Spinal cord (tissue), 10 donors: ENCODE measurements around the gene AQP2. TPM values are rescaled to one million over a fixed set of nuclear protein-coding genes. Genes with fewer than 3 reads are reported as not detected.

Experiments used
- DNase-seq, 6 donors: peaks; one replicate each; pipeline versions ENCODE4 v3.0.0 to v3.0.0-alpha.2; 2013 to 2015; ENCODE audit warnings: low spot score in 6 of 6, low read depth in 4 of 6
- H3K27ac ChIP-seq: one replicate; pipeline ENCODE4 v1.5.1; 2013; ENCODE audit warnings: low read depth, low read length, control low read depth
- H3K27me3 ChIP-seq: one replicate; pipeline ENCODE4 v1.6.1; 2013; ENCODE audit warnings: low read length; ENCODE audit not compliant: control insufficient read depth, insufficient read depth
- H3K36me3 ChIP-seq: one replicate; pipeline ENCODE4 v1.6.1; 2013; ENCODE audit warnings: low read length; ENCODE audit not compliant: control insufficient read depth, insufficient read depth
- H3K4me1 ChIP-seq: one replicate; pipeline ENCODE4 v1.6.1; 2013; ENCODE audit warnings: low read length; ENCODE audit not compliant: control insufficient read depth, insufficient read depth
- H3K4me3 ChIP-seq: one replicate; pipeline ENCODE4 v1.5.1; 2013; ENCODE audit warnings: low read depth, low read length, control low read depth
- H3K9me3 ChIP-seq: one replicate; pipeline ENCODE4 v1.6.1; 2013; ENCODE audit warnings: low read length; ENCODE audit not compliant: control insufficient read depth, insufficient read depth
- WGBS: methylation state at CpG from one replicate; pipeline ENCODE4 v1.1.5; 2013; ENCODE audit warnings: missing lambda C conversion rate; ENCODE audit not compliant: insufficient coverage; 5-methylcytosine and 5-hydroxymethylcytosine counted together
- polyA plus RNA-seq, 2 donors: library from polyadenylated mRNA; unstranded; fragments of 120-200 nt; gene quantifications; one replicate each; pipeline ENCODE4 v1.2.1, GENCODE V29; 2013; ENCODE audit not compliant: insufficient read length in 2 of 2
- total RNA-seq, 2 donors: library from RNA; depleted of rRNA in 1 of 2; stranded (reverse); fragments of 120-200 nt in 1 of 2; fragments of >200 nt in 1 of 2; gene quantifications; one replicate each; pipeline versions ENCODE4 v1.2.3 to v1.2.4, GENCODE V29; 2013 to 2014
- donor health status: healthy.

Gene AQP2
- total and polyA plus RNA-seq, 4 donors, result 0.44 to 0.47 TPM; not detected in 2

GRCh38 chr12:49974677-49975317 lies 24.3 kb downstream of the AQP2 start:
- Histone ChIP-seq H3K27ac (peak overlapping the region; percentile 51), H3K27me3 (peaks cover 2% of the 10 kb centered on the region), H3K36me3 (peaks cover 8% of the 10 kb centered on the region), H3K4me1 (peaks cover 84% of the 10 kb centered on the region), H3K9me3 (no peaks in the 10 kb centered on the region), H3K4me3 (no peak overlapping the region)
- WGBS, result 33% methylated on average over 8 of the region's 8 CpGs
- peak in 4 of 6 donors; percentile 57 to 88 (median 68) for DNase-seq

DNA sequence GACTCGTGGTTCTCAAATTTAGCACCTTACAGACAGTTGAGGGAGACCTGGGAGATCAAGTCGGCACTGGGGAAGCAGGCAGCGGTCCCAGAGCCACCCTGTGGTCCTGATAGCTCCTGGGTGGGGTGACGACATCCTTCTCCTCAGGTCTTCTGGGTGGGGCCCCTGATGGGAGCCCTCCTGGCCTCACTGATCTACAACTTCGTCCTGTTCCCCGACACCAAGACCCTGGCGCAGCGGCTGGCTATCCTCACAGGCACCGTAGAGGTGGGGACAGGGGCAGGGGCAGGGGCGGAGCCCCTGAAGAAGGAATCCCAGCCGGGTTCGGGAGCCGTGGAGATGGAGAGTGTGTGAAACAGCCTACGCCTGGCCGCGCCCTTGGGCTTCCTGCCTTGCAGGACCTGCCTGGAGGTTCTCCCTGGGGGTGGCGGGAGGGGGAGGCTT lies 24.8 kb downstream of the AQP2 start:
- Histone ChIP-seq H3K4me3 (no peak overlapping the region), H3K4me1 (peaks cover 78% of the 10 kb centered on the region), H3K9me3 (no peaks in the 10 kb centered on the region), H3K36me3 (peaks cover 8% of the 10 kb centered on the region), H3K27ac (peak overlapping the region; percentile 51), H3K27me3 (peaks cover 2% of the 10 kb centered on the region)
- DNase-seq, result no peak
- WGBS, result 50% methylated on average over 12 of the region's 17 CpGs

- no peak overlapping the region for H3K4me3 ChIP-seq
- H3K27me3 ChIP-seq, result no peaks in the 10 kb centered on the region
- no peaks in the 10 kb centered on the region for H3K9me3 ChIP-seq
- peaks cover 75% of the 10 kb centered on the region for H3K4me1 ChIP-seq
- peaks cover 8% of the 10 kb centered on the region for H3K36me3 ChIP-seq
- no peak for DNase-seq
- WGBS, result 70% methylated on average over 1 of the region's 2 CpGs
- H3K27ac ChIP-seq, result no peak overlapping the region
Observed at GRCh38 chr12:49976557-49976956, 26.0 kb downstream of the AQP2 start.

DNA sequence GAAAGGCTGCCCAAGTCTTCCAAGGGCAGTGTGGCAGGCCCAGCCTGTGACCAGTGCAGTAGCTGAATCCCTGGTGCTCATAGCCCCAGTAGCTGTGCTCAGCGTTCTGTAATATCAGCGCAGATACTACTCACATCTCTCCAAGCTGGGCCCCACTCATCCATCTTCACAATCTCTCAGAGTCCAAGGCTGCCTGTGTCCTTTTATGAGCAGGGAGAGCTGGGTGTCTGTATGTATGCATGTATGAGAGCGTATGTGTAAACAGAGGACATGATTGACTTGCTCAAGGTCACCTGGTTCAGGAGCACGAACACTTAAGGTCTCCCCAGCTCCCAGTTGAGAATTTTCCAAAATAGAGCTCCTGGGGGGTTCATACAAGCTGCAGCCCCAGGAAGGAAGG lies 27.6 kb downstream of the AQP2 start:
- no peak overlapping the region for H3K27ac ChIP-seq

GRCh38 chr12:49979016-49979586 lies 28.6 kb downstream of the AQP2 start:
- 33% methylated on average over 2 of the region's 10 CpGs for WGBS
- Histone ChIP-seq H3K27me3 (no peaks in the 10 kb centered on the region), H3K9me3 (no peaks in the 10 kb centered on the region), H3K4me3 (no peak overlapping the region), H3K27ac (peak overlapping the region; percentile 33), H3K4me1 (peaks cover 62% of the 10 kb centered on the region), H3K36me3 (no peaks in the 10 kb centered on the region)
- peak in 2 of 6 donors; percentile 56 to 75 for DNase-seq

More for the DNA sequence above, 27.6 kb downstream of the AQP2 start:
- WGBS, result 75% methylated on average over 2 of the region's 4 CpGs
- H3K4me3 ChIP-seq, result no peak overlapping the region
- DNase-seq, result no peak
- no peaks in the 10 kb centered on the region for H3K9me3 ChIP-seq
- H3K36me3 ChIP-seq, result peaks cover 4% of the 10 kb centered on the region
- H3K27me3 ChIP-seq, result no peaks in the 10 kb centered on the region
- H3K4me1 ChIP-seq, result peaks cover 62% of the 10 kb centered on the region

GRCh38 chr12:49979791-49980190 lies 29.3 kb downstream of the AQP2 start:
- DNase-seq, result no peak
- no peaks in the 10 kb centered on the region for H3K27me3 ChIP-seq
- no peak overlapping the region for H3K4me3 ChIP-seq
- no peaks in the 10 kb centered on the region for H3K36me3 ChIP-seq
- no CpG with 5 or more reads among the region's 3 CpGs for WGBS
- no peak overlapping the region for H3K27ac ChIP-seq
- H3K4me1 ChIP-seq, result peaks cover 62% of the 10 kb centered on the region
- H3K9me3 ChIP-seq, result no peaks in the 10 kb centered on the region

DNA sequence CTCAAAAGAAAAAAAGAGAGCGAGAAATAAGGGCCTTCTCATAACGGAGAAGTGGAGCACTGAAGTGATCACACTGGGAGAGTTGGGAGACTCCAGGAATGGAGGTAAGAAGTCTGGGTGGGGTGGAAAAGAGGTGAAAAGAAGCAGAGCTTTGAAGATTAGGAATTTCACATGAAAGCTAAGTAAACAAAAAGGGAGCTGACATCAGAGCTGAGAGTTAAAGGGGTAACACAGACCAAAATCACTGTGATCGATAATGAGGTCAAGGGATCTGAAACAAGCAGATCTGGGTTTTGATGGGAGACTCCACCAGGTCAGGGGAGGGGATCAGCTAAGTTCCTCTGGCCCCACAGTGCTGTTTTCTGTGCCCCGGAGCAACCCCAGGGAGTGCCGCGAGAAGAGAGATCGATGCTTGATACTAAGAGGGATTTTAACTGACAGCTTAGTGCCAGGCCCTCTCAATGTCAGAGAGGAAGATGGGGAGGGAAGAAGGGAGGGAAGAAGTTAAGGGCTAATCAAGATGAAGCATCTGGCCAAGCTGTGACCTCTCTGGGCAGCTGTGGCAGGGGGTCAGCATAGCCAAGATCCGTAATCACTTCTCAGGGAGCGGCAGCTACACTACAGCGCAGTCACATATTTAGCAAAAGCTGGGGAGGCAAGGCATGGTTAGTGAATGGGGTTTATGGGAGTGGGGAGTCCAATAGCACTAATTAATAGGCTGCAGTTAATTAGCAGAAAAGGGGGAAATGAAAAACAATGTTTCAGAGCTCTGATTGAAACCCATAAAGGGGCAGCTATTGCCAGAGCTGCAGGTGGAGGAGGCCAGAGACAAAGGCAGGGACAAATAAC lies 30.2 kb downstream of the AQP2 start:
- Histone ChIP-seq H3K36me3 (no peaks in the 10 kb centered on the region), H3K4me3 (no peak overlapping the region), H3K4me1 (peaks cover 54% of the 10 kb centered on the region), H3K27me3 (no peaks in the 10 kb centered on the region), H3K9me3 (no peaks in the 10 kb centered on the region), H3K27ac (no peak overlapping the region)
- 63% methylated on average over 10 of the region's 10 CpGs for WGBS
- peak in 1 of 6 donors; percentile 59 for DNase-seq

DNA sequence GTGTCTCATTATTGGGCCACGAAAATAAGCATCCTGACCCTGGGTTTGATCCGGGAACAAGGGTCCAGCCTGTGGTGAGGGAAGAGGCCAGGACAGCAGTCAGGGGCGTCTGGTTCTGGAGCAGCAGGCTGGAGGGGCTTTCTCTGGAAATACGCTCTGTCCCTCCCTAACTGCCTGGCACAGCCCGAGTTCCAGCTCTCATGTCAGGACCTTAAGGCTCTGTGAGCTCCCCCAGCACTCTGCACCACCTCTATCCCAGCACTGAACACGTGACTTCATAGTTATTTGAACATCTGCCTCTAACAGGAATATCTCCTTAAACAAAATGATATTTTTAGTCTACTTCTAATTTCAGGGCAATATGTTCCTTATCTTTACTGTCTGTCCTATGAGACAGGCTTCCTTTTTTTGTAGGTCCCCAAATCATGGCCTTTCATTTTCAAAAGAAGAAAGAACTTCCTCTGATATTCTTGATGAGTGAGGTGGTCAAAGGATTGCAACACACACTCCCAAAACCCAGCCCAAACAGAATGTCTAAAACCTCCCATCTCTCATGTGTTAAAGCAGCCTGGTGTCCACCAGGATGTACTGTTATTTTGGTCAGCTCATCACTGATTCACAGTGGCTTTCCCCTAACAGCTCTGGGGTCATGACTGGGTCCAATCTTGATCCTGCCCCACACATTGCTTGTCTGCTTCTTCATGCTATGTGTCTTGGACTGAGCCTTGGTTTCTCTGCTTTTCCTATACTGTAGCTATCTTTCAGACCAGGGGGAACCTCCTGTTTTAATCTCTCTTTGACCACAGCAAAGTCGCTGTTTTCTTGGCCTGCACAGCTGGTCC lies 31.9 kb downstream of the AQP2 start:
- H3K4me3 ChIP-seq, result no peak overlapping the region
- DNase-seq, result no peak
- H3K36me3 ChIP-seq, result no peaks in the 10 kb centered on the region
- H3K27ac ChIP-seq, result no peak overlapping the region
- H3K9me3 ChIP-seq, result no peaks in the 10 kb centered on the region
- WGBS, result 84% methylated on average over 5 of the region's 7 CpGs
- peaks cover 43% of the 10 kb centered on the region for H3K4me1 ChIP-seq
- no peaks in the 10 kb centered on the region for H3K27me3 ChIP-seq

- H3K9me3 ChIP-seq, result no peaks in the 10 kb centered on the region
Observed at GRCh38 chr12:49983892-49984291, 33.4 kb downstream of the AQP2 start.

More at GRCh38 chr12:49983892-49984291, 33.4 kb downstream of the AQP2 start:
- no peak overlapping the region for H3K4me3 ChIP-seq
- H3K36me3 ChIP-seq, result no peaks in the 10 kb centered on the region
- DNase-seq, result peak in 2 of 6 donors; percentile 77 to 86
- H3K27me3 ChIP-seq, result no peaks in the 10 kb centered on the region
- H3K4me1 ChIP-seq, result peaks cover 37% of the 10 kb centered on the region
- WGBS, result 3% methylated on average over 4 of the region's 8 CpGs
- H3K27ac ChIP-seq, result peak overlapping the region; percentile 50
